ENCODE results near the gene CTCF. TPM values are rescaled to one million over a fixed set of nuclear protein-coding genes. Genes with fewer than 3 reads are reported as not detected.

CTCF gene
- total and polyA plus RNA-seq, 10 of the 15 experiments (the other 5 are each of a cell fraction or from before 2014, with no cell fraction given) = 9.1 to 55.0 (median 41.8) TPM

- TF ChIP-seq NR2C1 (IDR thresholded peaks at IDR 0.05) (peak; percentile 26; the same call in 1 of the 2 replicates), POLR2A (IDR thresholded peaks at IDR 0.05; ENCODE audit: low read depth, low read length) (0 out of 2 replicates have a peak, but pooled peaks have one; percentile 54), SMARCA5 (IDR thresholded peaks at IDR 0.05) (0 out of 2 replicates have a peak, but pooled peaks have one; percentile 30), EZH2 (IDR thresholded peaks at IDR 0.05; ENCODE audit: borderline replicate concordance, control insufficient read depth, low read depth, low read length) (no peak), CHD2 (IDR thresholded peaks at IDR 0.05; ENCODE audit: borderline replicate concordance, low read depth, low read length) (no peak), RELA (IDR thresholded peaks at IDR 0.05; ENCODE audit: borderline replicate concordance, partially characterized antibody) (no peak), PRDM15 (CRISPR knock-in tag; IDR thresholded peaks at IDR 0.05) (no peak)
Measured at GRCh38 chr16:67537636-67538591, 24.4 kb upstream of the CTCF start (continued).
